GM12801 (cell line): ENCODE results near the gene SSTR3.

Experiments used
- CTCF ChIP-seq: IDR thresholded peaks from one replicate; pipeline ENCODE4 v1.5.1; 2011; ENCODE audit warnings: control low read depth; ENCODE audit not compliant: insufficient read length; ENCODE audit errors: extremely low read depth

SSTR3 gene

DNA sequence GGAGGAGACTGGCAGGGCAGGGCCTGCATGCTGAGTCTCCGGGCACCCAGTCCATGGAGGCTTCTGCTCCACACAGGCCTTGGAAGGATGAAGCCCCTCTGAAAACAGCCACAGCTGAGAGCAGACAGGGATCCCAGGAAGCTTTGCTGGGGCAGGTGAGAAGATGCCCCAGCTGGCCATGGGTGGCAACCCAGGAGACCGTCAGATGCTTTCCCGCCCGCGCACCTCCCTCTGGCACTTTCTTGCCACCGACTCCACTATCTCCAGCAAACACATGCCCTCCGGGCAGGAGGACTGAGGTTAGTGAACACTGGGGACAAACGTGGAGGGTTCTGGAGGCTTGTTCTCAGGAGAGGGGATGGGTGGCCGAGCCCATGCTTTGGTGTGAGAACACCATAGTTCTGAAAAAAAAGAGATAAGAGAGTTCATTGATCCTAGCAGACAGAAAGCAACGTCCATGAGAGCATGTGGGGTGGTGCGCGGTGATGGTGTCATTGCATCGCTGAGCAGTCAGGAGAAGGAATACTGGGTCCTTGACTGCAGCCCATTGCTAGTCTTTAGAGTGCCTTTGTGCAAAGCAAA is 26.5 kb downstream of the SSTR3 start:
- no peak for TF ChIP-seq CTCF

DNA sequence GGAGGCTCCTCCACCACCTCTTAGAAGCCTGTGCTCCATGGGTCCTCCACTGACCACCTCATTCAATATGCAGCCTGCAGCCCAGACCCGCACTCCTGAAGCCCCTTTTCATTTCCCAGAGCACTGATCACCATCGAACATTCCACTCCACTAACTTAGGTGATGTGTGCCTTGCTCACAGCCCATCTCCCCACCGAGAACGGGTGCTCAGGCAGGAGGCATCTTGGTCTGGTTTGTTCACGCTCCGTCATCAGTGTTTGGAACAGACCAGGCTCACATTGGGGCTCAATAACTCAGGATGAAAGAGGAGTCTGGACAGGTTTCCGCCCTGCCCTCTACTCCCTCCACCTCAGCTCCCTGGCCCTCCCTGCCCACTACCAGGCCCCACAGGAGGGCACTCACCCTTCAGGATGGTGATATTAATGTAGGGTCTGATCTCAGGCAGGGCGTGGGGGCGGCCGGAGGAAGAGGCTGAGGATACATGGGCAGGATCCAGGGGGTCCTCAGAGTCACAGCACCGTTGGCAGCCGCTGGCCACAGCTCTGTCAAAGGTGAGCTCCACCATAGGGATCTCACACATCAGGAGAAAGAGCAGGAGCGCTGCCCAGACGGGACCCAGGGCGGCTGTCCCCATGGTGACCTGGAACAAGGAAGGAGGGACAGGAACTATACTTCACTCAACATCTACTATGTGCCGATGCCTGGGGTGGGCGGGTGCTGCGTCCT is 27.3 kb downstream of the SSTR3 start:
- TF ChIP-seq CTCF = no peak

- no peak for TF ChIP-seq CTCF
Observed at GRCh38 chr22:37184380-37184755, 27.9 kb downstream of the SSTR3 start.

DNA sequence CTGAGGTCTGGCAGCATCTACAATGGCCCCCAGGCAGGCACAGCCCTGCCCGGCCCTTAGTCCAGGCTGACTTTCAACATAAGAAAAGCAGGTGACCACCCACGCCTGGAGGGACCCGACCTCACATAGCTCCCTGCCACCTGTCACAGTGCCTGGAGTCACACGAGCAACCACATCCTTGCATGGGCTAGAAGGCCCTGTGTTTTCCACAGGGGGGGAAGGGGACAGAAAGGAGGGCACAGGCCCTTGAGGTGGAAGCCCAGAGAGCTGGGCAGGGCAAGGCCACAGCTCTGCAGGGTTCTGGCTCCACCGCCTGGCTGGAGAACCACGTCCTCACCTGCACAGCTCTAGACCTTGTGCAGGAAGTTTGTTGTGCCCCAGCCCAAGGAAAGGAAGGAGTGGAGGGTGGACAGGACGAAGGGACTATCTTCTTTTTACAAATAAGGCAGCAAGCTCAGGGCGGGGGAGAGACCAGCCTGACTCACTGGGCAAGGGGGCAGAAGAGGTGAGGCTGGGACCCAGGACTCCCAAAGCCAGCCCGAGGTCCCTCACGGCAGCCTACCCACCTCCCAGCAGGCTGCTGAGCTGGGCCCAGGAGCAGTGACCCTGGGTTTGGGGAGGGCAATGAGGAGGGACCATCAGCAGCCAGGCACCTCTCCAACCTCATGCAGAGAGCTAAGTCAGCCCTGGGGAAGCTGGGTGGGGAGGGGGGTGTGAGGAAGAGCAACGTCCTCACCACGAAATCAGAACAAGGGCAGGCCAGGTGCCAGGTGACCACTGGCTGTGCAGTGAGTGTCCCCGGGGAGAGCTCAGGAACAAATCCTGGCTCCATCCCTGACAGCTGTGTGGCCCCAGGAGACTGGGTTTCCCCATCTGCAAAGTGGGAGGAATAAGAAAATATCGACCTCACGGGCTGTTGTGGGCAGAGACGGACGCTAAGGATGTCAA is 28.6 kb downstream of the SSTR3 start:
- no peak for TF ChIP-seq CTCF

- TF ChIP-seq CTCF = no peak
Observed at GRCh38 chr22:37182949-37183245, 29.4 kb downstream of the SSTR3 start.

- no peak for TF ChIP-seq CTCF
Observed at GRCh38 chr22:37182101-37182948, 30.0 kb downstream of the SSTR3 start.

DNA sequence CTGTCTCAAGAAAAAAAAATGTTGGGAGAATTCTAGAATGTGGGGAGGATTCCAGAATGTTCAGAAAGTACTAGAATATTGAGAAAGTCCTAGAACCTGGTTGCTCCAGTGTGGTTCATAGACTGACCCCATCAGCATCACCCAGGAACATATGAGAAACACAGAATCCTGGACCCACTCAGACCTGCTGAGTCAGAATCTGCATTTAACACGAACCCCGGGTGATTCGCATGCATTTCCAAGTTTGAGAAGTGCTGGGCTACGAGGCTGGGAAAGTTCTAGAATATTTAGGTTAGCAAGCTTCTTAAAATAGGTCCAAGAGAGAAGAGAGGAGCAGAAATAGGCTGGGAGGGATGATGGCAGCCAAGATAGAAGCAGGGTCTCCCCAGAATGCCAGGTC is 30.6 kb downstream of the SSTR3 start:
- no peak for TF ChIP-seq CTCF
